B cell (primary cell): ENCODE data around the gene TSPAN5. TPM values are rescaled to one million over a fixed set of nuclear protein-coding genes. Genes with fewer than 3 reads are reported as not detected.

Source experiments
- ATAC-seq: fragments of 200-7000 bp; cut with Tn5 transposase; one replicate; pipeline ENCODE4 v1.10.0; 2021; ENCODE audit warnings: low read depth, mild to moderate bottlenecking, moderate number of reproducible peaks, moderate library complexity
- CTCF ChIA-PET: fragments of 350-600 bp; sonication (Branson Sonifier 250); formaldehyde crosslinking; loops from one replicate; lab custom pipeline; 2021; ENCODE audit warnings: antibody characterized with exemption, inconsistent platforms; lab: Charles Lee
- POLR2A ChIA-PET: fragments of 350-600 bp; sonication (Branson Sonifier 250); formaldehyde crosslinking; loops from one replicate; lab custom pipeline; 2021; ENCODE audit warnings: antibody characterized with exemption; lab: Charles Lee
- DNase-seq: peaks from one replicate; pipeline ENCODE4 v3.0.0; 2013
- H2AFZ ChIP-seq: 2 replicates; pipeline ENCODE4 v1.6.1; 2012; ENCODE audit warnings: mild to moderate bottlenecking, low read depth, low read length; ENCODE audit not compliant: insufficient read depth, poor library complexity, severe bottlenecking
- H3K27ac ChIP-seq, 2 donors: 1 replicate in 1 of 2; 2 replicates in 1 of 2; pipeline ENCODE4 v1.5.1; 2012 to 2013; ENCODE audit warnings: low read length in 2 of 2, mild to moderate bottlenecking in 2 of 2, moderate library complexity in 1 of 2
- H3K27me3 ChIP-seq, 4 experiments: fragments of 200-600 bp in 1 of 4; sonication (generic) in 1 of 4; replicated peaks in 1 of 4; 1 replicate in 2 of 4; 2 replicates in 2 of 4; pipeline versions ENCODE4 v1.6.1 to v1.7.0; 2013 to 2016; ENCODE audit warnings: low read length in 3 of 4, mild to moderate bottlenecking in 2 of 4, mixed read lengths in 1 of 4, moderate library complexity in 1 of 4; ENCODE audit not compliant: insufficient read depth in 4 of 4, control insufficient read depth in 3 of 4; ENCODE audit errors: control extremely low read depth in 1 of 4
- H3K36me3 ChIP-seq, 2 experiments: replicated peaks in 1 of 2; 1 replicate in 1 of 2; 2 replicates in 1 of 2; pipeline versions ENCODE4 v1.6.1 to v1.7.1; 2013; ENCODE audit warnings: low read length in 1 of 2; ENCODE audit not compliant: insufficient read depth in 2 of 2, control insufficient read depth in 1 of 2; ENCODE audit errors: control extremely low read depth in 1 of 2, extremely low read depth in 1 of 2
- H3K4me1 ChIP-seq, 2 donors: fragments of 200-600 bp in 1 of 2; sonication (generic) in 1 of 2; 1 replicate in 1 of 2; 2 replicates in 1 of 2; pipeline versions ENCODE4 v1.5.1 to v1.6.1; 2013 to 2017; ENCODE audit warnings: low read length in 2 of 2; ENCODE audit not compliant: control insufficient read depth in 2 of 2, insufficient read depth in 2 of 2
- H3K4me2 ChIP-seq: replicated peaks from 2 replicates; pipeline ENCODE3; 2012; ENCODE audit warnings: mild to moderate bottlenecking, low read depth, low read length; ENCODE audit not compliant: poor library complexity, severe bottlenecking
- H3K4me3 ChIP-seq, 5 experiments: fragments of 200-600 bp in 1 of 5; sonication (generic) in 1 of 5; 1 replicate in 3 of 5; 2 replicates in 2 of 5; pipeline versions ENCODE4 v1.5.1 to v1.7.0; 2011 to 2016; ENCODE audit warnings: low read length in 4 of 5, mild to moderate bottlenecking in 4 of 5, low read depth in 2 of 5, control low read depth in 1 of 5, moderate library complexity in 1 of 5; ENCODE audit not compliant: insufficient read depth in 1 of 5; ENCODE audit errors: control extremely low read depth in 1 of 5, extremely low read depth in 1 of 5
- H3K79me2 ChIP-seq: fragments of 200-600 bp; sonication (generic); one replicate; pipeline ENCODE4 v1.6.0; 2016; ENCODE audit warnings: low read length; ENCODE audit not compliant: control insufficient read depth, insufficient read depth
- H3K9ac ChIP-seq: fragments of 200-600 bp; sonication (generic); 2 replicates; pipeline ENCODE4 v1.6.1; 2017; ENCODE audit warnings: mild to moderate bottlenecking, low read length, moderate library complexity
- H3K9me3 ChIP-seq, 3 donors: one replicate each; pipeline versions ENCODE4 v1.6.1 to v1.7.1; 2013; ENCODE audit warnings: low read length in 2 of 3; ENCODE audit not compliant: control insufficient read depth in 2 of 3, insufficient read depth in 1 of 3; ENCODE audit errors: control extremely low read depth in 1 of 3
- H4K20me1 ChIP-seq: 2 replicates; pipeline ENCODE4 v1.6.0; 2012; ENCODE audit warnings: mild to moderate bottlenecking, low read length; ENCODE audit not compliant: insufficient read depth, control insufficient read depth, poor library complexity, severe bottlenecking
- H3K27ac Mint-ChIP-seq: one replicate; pipeline ENCODE4 v1.8.0; 2021; ENCODE audit warnings: mixed read lengths
- H3K27me3 Mint-ChIP-seq: one replicate; pipeline ENCODE4 v1.8.0; 2021; ENCODE audit warnings: mixed read lengths
- H3K4me1 Mint-ChIP-seq: one replicate; pipeline ENCODE4 v1.8.0; 2021; ENCODE audit warnings: mixed read lengths
- H3K4me3 Mint-ChIP-seq: one replicate; pipeline ENCODE4 v1.8.0; 2021; ENCODE audit warnings: mixed read lengths
- H3K9me3 Mint-ChIP-seq: one replicate; pipeline ENCODE4 v1.8.0; 2022; ENCODE audit warnings: mixed read lengths; ENCODE audit not compliant: insufficient read depth
- EZH2 ChIP-seq: IDR thresholded peaks from 2 replicates; pipeline ENCODE4 v1.6.1; 2012; ENCODE audit warnings: borderline replicate concordance, low read depth, mild to moderate bottlenecking, moderate library complexity, low read length; ENCODE audit not compliant: insufficient read depth, poor library complexity, severe bottlenecking
- WGBS: methylation state at CpG from one replicate; pipeline ENCODE4 v1.1.5; 2013; ENCODE audit warnings: missing lambda C conversion rate; ENCODE audit not compliant: insufficient coverage; 5-methylcytosine and 5-hydroxymethylcytosine counted together
- intact Hi-C: fragments of 100-400 bp; cut with micrococcal nuclease; formaldehyde crosslinking; loops from one replicate; pipeline ENCODE4 v1.10.0; 2022
- polyA plus RNA-seq: library from polyadenylated mRNA; depleted of rRNA; stranded (reverse); fragments of >200 nt; gene quantifications from 2 replicates; pipeline ENCODE4 v1.2.3, GENCODE V29; 2012
- total RNA-seq, 2 donors: library from RNA; stranded (reverse); fragments of 120-200 nt in 1 of 2; gene quantifications; 1 replicate in 1 of 2; 2 replicates in 1 of 2; pipeline versions ENCODE4 v1.2.3 to v1.2.4, GENCODE V29; 2013 to 2022
- TF ChIP-seq, protein P1 (sequence below): fragments of 200-600 bp; IDR thresholded peaks from one replicate; pipeline ENCODE4 v1.8.0; 2022; ENCODE audit warnings: antibody characterized with exemption, mild to moderate bottlenecking

TSPAN5 gene
- total and polyA plus RNA-seq, 2 donors (not counting 1 experiment from before 2014, with no cell fraction given) = 2.6 to 5.3 TPM

DNA sequence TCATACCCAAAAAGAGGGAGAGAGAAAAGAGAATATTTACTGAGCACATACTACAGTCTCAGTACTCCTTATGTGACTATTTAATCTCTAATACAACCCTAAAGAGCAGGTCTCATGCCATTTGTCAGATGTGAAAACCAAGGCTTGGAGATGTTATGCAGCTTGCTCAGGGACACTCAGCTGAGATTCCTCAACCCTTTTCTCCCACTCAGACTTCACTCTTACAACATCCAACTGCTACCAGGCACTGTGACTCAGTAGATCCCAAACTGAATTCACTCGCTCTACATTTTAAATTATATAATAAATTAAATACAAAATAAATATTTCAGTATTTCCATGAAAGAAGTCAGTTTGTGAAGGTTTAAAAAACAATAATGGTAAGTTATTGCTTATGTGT lies 53.7 kb downstream of the TSPAN5 start:
- Histone ChIP-seq H2AFZ (no peak overlapping the region), H4K20me1 (no peaks in the 10 kb centered on the region), H3K4me2 (no peak overlapping the region), H3K27ac (no peak overlapping the region), H3K27me3 (no peaks in the 10 kb centered on the region), H3K79me2 (no peaks in the 10 kb centered on the region), H3K9ac (no peak overlapping the region), H3K4me3 (no peak overlapping the region), H3K9me3 (peaks cover 3 to 6% (median 3%) of the 10 kb centered on the region in 3 donors), H3K4me1 (no peaks in the 10 kb centered on the region), H3K36me3 (no peaks in the 10 kb centered on the region)
- POLR2A ChIA-PET = no interaction called here
- Mint-ChIP-seq H3K4me3 (no peak overlapping the region), H3K4me1 (peaks cover 2% of the 10 kb centered on the region), H3K27ac (no peak overlapping the region), H3K9me3 (peaks cover 7% of the 10 kb centered on the region), H3K27me3 (no peaks in the 10 kb centered on the region)
- ATAC-seq (no peak), DNase-seq (no peak)
- TF ChIP-seq, protein P1, sequence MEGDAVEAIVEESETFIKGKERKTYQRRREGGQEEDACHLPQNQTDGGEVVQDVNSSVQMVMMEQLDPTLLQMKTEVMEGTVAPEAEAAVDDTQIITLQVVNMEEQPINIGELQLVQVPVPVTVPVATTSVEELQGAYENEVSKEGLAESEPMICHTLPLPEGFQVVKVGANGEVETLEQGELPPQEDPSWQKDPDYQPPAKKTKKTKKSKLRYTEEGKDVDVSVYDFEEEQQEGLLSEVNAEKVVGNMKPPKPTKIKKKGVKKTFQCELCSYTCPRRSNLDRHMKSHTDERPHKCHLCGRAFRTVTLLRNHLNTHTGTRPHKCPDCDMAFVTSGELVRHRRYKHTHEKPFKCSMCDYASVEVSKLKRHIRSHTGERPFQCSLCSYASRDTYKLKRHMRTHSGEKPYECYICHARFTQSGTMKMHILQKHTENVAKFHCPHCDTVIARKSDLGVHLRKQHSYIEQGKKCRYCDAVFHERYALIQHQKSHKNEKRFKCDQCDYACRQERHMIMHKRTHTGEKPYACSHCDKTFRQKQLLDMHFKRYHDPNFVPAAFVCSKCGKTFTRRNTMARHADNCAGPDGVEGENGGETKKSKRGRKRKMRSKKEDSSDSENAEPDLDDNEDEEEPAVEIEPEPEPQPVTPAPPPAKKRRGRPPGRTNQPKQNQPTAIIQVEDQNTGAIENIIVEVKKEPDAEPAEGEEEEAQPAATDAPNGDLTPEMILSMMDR = no peak
- TF ChIP-seq EZH2 = no peak
- no CpG with 5 or more reads among the region's 1 CpG for WGBS
- intact Hi-C loops = no loop called here
- CTCF ChIA-PET = no interaction called here

DNA sequence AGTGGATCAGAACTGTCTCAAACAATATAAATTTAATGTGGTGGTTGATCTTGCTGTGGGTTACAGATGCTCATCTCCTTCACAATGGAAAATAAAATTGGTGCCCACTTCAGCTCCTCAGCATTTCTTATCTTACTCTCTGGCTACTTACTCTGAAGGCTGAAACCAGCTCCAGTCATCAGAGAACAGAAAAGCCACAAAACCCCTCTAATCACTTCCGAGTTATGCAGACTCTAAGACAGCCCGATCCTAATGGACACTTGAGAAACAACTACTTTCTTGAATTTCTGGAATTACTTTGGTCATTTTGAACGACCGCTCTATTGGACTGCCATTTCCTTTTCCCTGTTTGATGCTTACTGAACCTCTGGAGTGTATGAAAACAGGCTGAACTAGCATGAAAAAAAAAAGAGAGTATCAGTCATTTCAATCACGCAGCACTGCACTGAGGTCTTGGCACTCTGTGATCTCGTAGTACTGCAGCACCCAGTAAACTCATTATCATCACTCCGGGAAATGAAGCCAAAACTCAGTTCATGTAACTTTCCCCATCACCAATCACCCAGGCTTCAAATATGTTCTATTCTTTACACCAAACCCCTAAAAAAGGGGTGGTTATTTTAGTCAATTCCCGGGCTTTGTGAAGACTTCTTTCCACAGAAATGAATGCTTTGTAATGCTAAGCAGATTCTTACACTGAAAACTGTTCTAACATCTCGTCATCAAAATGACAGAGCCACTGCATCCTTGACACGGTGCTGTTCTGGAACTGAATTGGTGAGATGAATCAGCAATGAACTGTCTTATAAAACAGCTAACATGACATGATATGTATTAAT lies 54.5 kb downstream of the TSPAN5 start:
- Mint-ChIP-seq H3K27me3 (no peaks in the 10 kb centered on the region), H3K4me3 (no peak overlapping the region), H3K27ac (no peak overlapping the region), H3K9me3 (peaks cover 9% of the 10 kb centered on the region), H3K4me1 (peaks cover 2% of the 10 kb centered on the region)
- H3K4me1 ChIP-seq = no peaks in the 10 kb centered on the region
- POLR2A ChIA-PET = no interaction called here
- WGBS = 84% methylated on average over 4 of the region's 10 CpGs
- H3K4me2 ChIP-seq = no peak overlapping the region
- intact Hi-C loops = no loop called here
- ATAC-seq (no peak), DNase-seq (no peak)
- H4K20me1 ChIP-seq = no peaks in the 10 kb centered on the region
- no peaks in the 10 kb centered on the region for H3K36me3 ChIP-seq
- CTCF ChIA-PET = no interaction called here
- peaks cover 3 to 6% (median 5%) of the 10 kb centered on the region in 3 donors for H3K9me3 ChIP-seq
- no peaks in the 10 kb centered on the region for H3K79me2 ChIP-seq
- H2AFZ ChIP-seq = no peak overlapping the region
- no peaks in the 10 kb centered on the region for H3K27me3 ChIP-seq
- H3K27ac ChIP-seq = no peak overlapping the region
- no peak overlapping the region for H3K4me3 ChIP-seq
- TF ChIP-seq, protein P1 = no peak
- no peak for TF ChIP-seq EZH2
- H3K9ac ChIP-seq = no peak overlapping the region
